NCI-H526 treated with DMSO at 0.1 percent for 48 hours (cell line): Measurements from ENCODE around the gene NHP2.
"Not testable (repeated sequence)": the region's sequence is repeated elsewhere in the genome, so short reads cannot be mapped to it uniquely, and the experiment has no call there.

Experiments
- DNase-seq: peaks from one replicate; lab custom pipeline; 2025; lab: John Stamatoyannopoulos, UW

The NHP2 gene

DNA sequence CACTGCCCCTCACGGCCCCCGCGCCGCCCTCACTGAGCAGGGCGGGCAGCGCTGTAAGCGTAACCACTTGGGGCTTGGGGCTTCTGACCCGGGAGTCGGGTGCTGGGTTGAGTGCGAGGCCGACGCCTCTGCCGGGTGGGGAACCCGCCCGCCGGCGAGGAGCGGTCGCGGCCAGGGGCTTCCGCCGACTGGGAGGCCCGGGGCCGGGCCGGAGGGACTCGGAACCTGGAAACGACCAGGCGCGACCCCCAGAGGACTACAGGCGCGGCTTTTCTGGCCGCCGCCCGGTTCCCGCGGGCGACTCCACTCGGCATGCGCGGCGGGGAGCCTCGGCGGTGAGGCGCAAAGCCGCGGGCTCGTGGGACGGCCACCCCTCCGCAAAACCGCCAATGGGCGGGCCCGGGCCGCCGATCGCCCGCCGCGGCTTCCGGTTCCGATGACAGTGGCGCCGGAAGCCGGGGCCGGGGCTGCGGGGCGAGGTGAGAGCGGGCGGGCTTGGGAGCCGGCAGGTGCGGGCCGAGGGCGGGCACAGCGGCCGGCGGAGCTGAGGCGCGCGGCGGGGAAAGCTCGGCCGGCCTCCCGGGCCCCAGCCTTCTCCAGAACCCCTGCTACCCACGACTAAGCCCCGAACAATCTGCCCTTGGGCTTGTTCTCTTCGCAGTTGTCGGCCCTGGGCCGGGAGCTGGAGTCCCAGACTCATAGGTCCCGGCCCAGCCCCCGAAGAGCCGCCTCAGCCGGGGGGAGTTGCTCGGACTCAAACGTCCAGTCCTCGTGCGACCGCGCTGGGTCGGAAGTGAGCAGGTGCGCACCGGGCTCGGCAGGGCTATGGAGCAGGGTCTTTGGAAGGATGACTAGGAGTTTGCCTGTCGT is 22.9 kb downstream of the NHP2 start, which contains the start of gene RMND5B:
RMND5B (plus strand) TSS at position 439 of the 870 bp plus-strand sequence. CDS start 7,106 bp downstream, outside the sequence.
- peak; percentile 56 for DNase-seq

DNA sequence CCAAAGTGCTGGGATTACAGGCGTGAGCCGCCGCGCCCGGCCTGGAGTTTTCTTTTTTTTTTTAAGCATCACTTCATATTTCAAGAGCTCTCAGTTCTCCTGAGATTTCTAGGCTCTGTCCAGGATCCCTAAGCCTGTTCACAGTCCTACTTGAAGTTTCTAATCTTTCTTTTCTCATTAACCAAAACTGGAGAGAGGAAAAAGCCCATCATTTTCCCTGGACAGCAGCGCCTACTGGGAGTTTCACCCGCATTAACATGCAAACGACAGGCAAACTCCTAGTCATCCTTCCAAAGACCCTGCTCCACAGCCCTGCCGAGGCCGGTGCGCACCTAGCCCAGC is 23.5 kb downstream of the NHP2 start:
- DNase-seq = not testable (repeated sequence)

DNA sequence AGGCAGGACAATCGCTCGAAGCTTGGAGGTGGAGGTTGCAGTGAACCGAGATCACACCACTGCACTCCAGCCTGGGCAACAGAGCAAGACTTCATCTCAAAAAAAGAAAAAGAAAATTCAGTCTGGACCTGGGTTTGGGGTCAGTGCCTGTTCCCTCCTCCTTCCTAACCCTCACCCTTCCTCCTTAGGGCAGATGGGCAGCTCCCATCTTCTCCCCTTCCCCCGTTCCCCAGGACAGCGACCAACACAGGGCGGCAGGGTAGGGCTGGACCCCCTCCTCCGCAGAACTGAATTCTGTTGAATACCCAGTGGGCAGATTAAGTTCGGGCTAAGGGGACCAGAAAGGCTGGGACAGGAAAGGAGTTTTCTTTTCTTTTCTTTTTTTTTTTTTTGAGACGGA is 24.4 kb downstream of the NHP2 start:
- DNase-seq = no peak

DNA sequence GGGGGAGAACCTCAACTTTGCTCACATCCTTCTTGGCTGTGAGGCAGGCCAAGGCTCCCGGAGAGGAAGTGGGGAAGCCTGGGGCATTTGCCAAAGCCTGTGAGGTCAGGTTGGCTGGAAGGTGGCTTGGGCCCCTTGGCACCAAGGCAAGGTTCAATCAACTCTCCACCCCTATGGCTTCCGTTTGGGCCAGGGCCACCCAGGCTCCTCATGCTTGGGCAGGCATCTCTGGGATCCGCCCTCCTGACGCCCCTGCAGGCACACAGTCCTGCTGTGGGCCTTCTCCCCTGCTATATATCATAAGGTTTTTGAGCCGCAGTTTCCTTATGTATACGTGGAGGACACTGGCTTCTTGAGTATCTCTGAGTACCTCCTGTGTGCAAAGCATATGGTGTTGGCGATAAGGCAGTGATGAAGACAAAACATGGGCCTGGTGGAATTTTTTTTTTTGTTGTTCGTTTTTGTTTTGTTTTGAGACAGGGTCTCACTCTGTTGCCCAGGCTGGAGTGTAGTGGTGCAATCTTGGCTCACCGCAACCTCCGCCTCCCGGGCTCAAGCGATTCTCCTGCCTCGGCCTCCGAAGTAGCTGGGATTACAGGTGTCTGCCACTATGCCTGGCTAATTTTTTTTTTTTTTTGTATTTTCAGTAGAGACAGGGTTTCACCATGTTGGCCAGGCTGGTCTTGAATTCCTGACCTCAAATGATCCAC is 26.2 kb downstream of the NHP2 start:
- not testable (repeated sequence) for DNase-seq

DNA sequence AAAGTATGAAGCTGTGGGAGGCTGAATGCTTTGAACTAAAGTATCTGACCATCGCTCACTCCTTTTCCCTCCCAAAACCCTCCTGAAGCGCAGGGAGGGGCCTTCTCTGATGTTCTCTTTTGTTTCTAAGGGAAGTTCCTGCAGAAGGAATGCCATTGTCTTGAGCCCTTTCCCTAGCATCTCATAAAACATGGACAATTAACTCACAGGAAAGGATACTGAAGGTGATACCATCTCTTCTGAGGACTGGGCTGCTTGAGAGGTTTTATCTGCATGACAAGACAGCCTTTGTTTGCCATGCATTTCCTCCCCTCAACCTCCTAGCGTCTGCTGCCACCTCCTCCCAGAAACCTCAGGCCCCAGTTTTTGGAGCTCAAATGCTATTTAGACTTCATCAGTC is 27.1 kb downstream of the NHP2 start:
- DNase-seq = no peak

DNA sequence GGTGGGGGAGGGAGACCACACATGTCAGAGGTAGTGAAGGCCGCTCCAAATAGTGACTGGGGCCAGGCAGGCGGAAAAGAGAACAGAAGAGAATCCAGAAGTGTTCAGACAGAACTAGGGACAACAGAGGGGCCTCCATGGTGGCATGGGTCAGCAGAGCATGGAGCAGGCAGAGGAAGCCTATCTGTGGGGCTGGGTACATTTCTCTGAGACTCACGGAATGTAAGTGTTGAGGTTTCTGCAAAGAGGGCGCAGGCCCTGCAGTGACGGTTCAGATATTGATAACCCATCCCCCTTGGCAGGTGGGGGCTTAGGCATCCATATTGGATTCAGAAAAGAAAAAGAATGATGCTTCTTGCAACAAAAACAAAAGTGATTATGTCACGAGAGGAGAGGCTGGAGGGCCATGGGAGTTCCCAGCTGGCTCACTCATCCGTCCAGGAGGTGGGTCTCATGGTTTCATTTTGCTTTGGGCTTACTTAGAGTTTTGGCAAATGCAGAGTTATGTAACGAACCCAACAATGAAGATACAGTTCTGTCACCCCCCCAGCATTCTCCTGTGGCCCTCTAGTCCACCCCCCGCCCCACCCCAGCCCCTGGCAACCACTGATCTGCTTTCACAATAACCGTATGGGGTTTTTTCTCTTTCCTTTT is 28.3 kb downstream of the NHP2 start:
- no peak for DNase-seq

DNA sequence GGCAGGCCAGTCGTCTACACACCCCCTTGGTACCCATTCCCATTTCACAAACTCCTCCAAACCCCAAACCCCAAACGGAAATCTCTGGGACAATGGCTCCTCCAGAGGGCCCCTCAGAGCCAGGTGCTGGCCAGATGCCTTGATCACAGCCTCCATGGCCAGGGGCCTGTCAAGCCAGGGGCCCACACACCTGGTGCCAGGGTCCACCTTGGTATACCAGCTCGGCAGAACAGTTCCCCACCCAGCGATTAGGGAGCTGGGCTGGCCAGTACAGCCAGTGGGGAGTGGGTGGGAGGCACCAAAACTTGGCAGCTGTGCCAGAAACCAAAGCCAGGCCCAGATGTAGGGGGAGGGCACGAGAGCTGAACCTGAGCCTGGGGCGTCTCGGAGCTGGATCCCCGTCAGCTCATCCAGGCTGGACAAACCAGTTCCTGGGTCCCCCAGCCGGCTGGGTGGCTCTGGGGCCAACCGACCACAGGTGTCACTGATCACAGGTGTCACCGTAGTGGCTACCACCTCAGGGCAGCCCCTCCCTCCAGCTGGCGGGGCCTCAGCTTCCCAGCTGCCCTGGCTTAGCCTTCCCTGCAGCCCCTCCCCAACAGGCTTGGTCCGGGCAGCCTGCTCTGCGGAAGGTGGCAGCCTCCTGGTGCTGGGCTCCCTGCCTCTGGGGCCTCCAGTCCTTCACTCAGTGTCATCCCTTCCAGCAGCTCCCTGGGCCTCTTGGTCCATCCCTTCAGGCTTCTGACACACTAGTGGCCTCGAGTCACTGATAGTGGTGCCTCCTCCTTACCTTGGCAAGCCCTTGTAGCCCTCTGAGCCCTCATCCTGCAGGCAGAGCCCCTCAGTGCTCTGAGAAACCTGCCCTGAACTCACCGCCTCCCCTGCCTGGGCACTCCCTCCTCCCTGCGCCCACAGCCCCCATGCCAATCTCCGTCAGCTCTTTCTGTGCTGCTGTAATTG is 29.4 kb downstream of the NHP2 start:
- DNase-seq = no peak

DNA sequence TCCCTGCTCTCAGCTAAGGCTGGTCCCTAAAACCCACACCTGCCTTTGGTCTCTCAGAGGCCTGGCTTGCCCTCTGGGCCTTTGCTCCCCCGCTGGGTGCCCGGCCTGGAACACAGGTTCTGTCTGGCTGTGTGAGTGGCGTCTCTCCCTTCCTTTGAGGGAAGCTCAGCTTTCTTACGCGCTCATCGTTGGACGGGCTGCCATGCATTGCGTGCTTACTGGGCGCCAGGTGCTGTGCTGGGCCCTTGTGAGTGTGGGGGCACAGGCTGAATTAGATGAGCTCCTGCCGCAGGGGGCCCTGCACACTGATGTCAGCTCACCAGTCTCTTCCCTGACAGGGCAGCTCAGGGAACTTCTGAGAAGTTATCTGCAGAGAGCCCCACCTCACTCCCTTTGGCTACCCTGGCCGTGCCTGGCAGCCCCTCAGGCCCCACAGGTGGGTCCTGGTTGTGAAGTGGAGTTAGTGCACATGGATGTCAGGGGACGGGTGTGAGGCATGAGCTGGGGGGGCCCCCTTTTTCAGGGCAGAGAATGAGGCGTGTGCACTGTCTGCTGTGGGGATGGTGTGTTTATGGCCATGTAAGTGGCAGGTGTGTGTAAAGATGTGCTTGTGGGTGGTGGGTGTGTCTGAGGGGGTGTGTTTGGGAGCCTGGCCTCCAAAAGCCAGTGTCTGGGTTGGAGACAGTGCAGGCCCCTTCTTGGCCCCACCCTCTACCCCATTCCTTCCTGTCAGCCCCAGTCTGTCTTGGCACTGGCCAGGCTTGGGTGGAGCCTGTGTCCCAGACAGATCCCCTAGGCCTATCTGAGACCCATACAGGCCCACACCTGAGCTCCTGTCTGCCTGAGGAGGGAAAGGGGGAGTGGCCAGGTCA is 30.4 kb downstream of the NHP2 start:
- no peak for DNase-seq

DNA sequence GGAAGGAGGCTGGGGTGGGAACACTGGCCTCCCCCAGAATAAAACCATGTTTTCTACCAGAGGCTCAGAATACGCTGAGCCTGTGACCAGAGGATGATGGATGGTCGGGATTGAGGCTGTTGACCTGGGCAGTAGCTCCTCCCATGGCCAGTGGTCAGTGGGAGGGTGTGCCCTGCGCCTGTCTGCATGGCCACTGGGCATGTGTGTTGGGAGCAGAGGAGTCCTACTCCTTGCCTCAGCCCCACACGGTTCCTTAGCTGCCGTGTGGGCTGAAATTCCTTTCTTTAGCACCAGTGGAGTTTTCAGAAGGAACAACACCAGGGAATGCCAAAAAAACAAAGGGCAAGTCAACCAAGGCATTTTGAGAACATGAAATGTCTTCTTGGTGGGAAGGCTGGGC is 31.3 kb downstream of the NHP2 start:
- no peak for DNase-seq

- DNase-seq = no peak
Measured at GRCh38 chr5:178121391-178122276, 32.1 kb downstream of the NHP2 start.

GRCh38 chr5:178120607-178121357 is 32.9 kb downstream of the NHP2 start:
- peak; percentile 79 for DNase-seq

GRCh38 chr5:178119915-178120606 is 33.6 kb downstream of the NHP2 start:
- no peak for DNase-seq

GRCh38 chr5:178117923-178118701 is 35.6 kb downstream of the NHP2 start:
- DNase-seq = no peak

DNA sequence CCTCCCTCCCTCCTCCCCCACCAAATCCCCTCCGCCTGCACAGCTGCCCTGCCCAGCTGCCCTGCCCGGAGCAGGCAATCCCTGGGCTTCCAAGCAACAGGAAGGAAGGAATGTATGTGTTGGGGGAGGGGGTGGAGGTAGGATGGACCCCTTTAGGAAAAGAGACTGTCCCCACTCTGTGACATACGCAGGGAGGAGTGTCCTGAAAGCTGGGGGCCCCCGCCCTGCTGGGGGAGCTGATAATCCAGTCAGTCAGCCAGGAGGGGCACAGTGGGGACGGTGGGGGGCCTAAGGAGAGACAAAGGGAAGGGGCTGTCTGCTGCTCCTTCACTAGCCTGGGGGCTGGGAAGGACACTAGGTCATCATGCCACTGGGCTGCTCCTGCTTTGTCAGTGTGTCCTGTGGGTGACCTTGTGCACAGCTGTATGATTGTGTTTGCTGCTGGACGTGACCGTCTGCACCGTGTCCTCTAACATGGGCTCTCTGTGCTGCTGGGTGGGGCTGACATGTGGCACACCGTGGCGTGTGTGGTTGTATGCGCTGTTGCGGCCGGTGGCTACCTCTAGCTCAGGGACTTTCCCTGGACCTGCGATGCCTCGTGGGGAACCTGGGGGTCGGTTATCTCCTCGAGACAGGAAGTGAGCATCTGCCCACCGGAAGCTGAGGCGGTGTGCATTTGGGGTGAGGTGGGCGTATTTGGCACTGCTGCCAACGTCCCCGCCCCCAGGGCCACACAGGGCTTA is 37.4 kb downstream of the NHP2 start:
- DNase-seq = no peak

DNA sequence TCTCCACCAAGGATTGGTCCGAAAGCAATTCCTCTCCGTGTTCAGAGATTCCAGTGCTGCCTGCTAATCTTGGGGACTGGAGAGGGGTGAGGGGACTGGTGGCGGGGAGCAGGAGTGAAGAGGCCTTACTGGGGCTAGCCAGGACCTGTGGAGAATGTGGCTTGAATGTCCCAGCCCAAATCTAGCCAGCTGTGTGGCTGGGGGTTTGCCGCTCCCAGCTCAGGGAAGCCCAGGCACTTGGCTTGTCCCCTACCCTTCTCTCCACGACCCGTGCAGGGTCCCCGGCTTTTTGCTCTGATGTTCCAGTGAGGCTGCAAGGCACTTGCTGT is 37.9 kb downstream of the NHP2 start:
- no peak for DNase-seq

- DNase-seq = no peak
Measured at GRCh38 chr5:178115136-178115813, 38.4 kb downstream of the NHP2 start.
